Natural killer cell (primary cell): Measurements from ENCODE around the gene FAM78B. TPM values are rescaled to one million over a fixed set of nuclear protein-coding genes. Genes with fewer than 3 reads are reported as not detected.

Experiments used
- ATAC-seq, 3 donors: fragments of 150-1000 bp in 2 of 3; fragments of 200-7000 bp in 1 of 3; cut with Tn5 transposase; 1 replicate in 1 of 3; 2 replicates in 2 of 3; pipeline ENCODE4 v1.10.0; 2021; ENCODE audit warnings: mild to moderate bottlenecking in 2 of 3, moderate library complexity in 2 of 3
- DNase-seq, 2 donors: peaks; one replicate each; pipeline versions ENCODE4 v3.0.0 to v3.0.0-alpha.2; 2013 to 2021; ENCODE audit warnings: mixed read lengths in 1 of 2
- H3K27ac ChIP-seq: one replicate; pipeline ENCODE4 v1.5.1; 2013; ENCODE audit warnings: mild to moderate bottlenecking, low read length
- H3K27me3 ChIP-seq: one replicate; pipeline ENCODE4 v1.6.1; 2013; ENCODE audit warnings: low read length; ENCODE audit not compliant: control insufficient read depth, insufficient read depth
- H3K36me3 ChIP-seq: one replicate; pipeline ENCODE4 v1.6.1; 2013; ENCODE audit warnings: low read length; ENCODE audit not compliant: control insufficient read depth, insufficient read depth
- H3K4me1 ChIP-seq: one replicate; pipeline ENCODE4 v1.6.1; 2013; ENCODE audit warnings: low read length; ENCODE audit not compliant: control insufficient read depth, insufficient read depth
- H3K4me3 ChIP-seq: one replicate; pipeline ENCODE4 v1.5.1; 2013; ENCODE audit warnings: low read length
- H3K9me3 ChIP-seq: one replicate; pipeline ENCODE4 v1.6.1; 2013; ENCODE audit warnings: low read length; ENCODE audit not compliant: control insufficient read depth, insufficient read depth
- H3K27ac Mint-ChIP-seq, 2 donors: one replicate each; pipeline ENCODE4 v1.8.0; 2022; ENCODE audit warnings: mild to moderate bottlenecking in 2 of 2, mixed read lengths in 2 of 2, moderate library complexity in 1 of 2
- H3K27me3 Mint-ChIP-seq, 2 donors: one replicate each; pipeline ENCODE4 v1.8.0; 2022; ENCODE audit warnings: low read depth in 2 of 2, mixed read lengths in 2 of 2
- H3K36me3 Mint-ChIP-seq: one replicate; pipeline ENCODE4 v1.8.0; 2022; ENCODE audit warnings: mixed read lengths
- H3K4me1 Mint-ChIP-seq, 2 donors: one replicate each; pipeline ENCODE4 v1.8.0; 2022; ENCODE audit warnings: mixed read lengths in 2 of 2
- H3K4me3 Mint-ChIP-seq: one replicate; pipeline ENCODE4 v1.8.0; 2022; ENCODE audit warnings: mild to moderate bottlenecking, moderate library complexity, mixed read lengths
- H3K9me3 Mint-ChIP-seq, 2 donors: one replicate each; pipeline ENCODE4 v1.8.0; 2022; ENCODE audit warnings: mixed read lengths in 2 of 2
- WGBS: methylation state at CpG from one replicate; pipeline ENCODE4 v1.1.7; 2013; ENCODE audit warnings: missing lambda C conversion rate; ENCODE audit not compliant: insufficient coverage; 5-methylcytosine and 5-hydroxymethylcytosine counted together
- intact Hi-C: fragments of 100-400 bp; cut with micrococcal nuclease; formaldehyde crosslinking; loops from one replicate; pipeline ENCODE4 v1.14.2; 2022
- total RNA-seq, 4 donors: library from RNA; stranded (reverse); fragments of 120-200 nt in 1 of 4; gene quantifications; one replicate each; pipeline versions ENCODE4 v1.2.3 to v1.2.4, GENCODE V29; 2013 to 2022
- TF ChIP-seq, protein P1 (sequence below): fragments of 200-600 bp; IDR thresholded peaks from one replicate; pipeline ENCODE4 v1.8.0; 2022; ENCODE audit warnings: antibody characterized with exemption

The FAM78B gene
- total RNA-seq, 3 donors from 2014 or later (not counting 1 experiment from before 2014, with no cell fraction given), result not detected

DNA sequence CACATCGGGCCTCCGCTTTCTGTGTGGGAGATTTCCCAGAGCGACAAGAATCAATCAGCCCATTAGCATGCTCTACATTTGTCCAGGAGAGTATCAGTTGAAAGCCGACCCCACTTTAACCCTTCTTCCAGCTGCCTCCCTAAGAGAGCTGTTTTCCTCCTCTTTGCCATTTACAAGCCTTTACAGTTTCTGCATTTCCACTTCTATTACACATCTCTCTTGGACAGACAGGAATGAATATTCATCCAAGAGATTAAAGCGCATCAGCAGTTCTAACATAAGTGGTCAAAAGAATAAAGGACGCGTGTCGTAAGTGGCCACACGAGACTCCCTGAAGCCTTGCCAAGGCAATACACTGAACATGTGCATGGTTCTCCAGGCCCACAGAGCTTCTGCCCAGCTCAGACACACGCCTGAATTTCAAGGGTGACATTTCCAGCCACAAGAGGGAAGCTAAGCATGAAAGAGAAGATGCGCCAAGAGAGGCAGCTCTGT lies 47.3 kb downstream of the FAM78B start:
- no peaks in the 10 kb centered on the region for H3K36me3 Mint-ChIP-seq
- H3K9me3 ChIP-seq, result no peaks in the 10 kb centered on the region
- no peak overlapping the region for H3K27ac Mint-ChIP-seq

DNA sequence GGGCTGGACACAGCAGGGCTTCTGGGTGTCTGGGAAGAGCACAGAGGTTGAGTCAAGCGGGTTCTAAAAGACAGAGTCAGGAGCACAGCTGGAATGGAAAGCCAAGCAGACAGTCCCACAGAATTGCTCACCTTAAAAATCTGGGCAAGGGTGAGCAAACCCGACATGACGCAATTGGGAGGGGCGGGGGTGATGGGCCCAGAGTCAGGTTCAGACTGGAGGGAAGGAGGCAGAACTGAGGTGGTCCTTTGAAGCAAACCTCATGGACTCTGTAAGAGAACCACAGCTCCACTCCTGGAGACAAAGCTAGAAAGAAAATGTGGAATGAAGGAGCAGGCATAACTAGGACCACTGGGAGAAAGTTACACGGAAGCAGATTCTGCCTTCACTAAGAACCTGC lies 49.0 kb downstream of the FAM78B start:
- H3K27me3 ChIP-seq, result no peaks in the 10 kb centered on the region
- H3K9me3 ChIP-seq, result no peaks in the 10 kb centered on the region
- Mint-ChIP-seq H3K27me3 (peaks cover 3 to 20% of the 10 kb centered on the region in 2 donors), H3K4me1 (no peaks in the 10 kb centered on the region), H3K27ac (no peak overlapping the region), H3K9me3 (no peaks in the 10 kb centered on the region), H3K36me3 (no peaks in the 10 kb centered on the region), H3K4me3 (no peak overlapping the region)
- H3K27ac ChIP-seq, result no peak overlapping the region
- intact Hi-C loops, result no loop called here
- no peak for DNase-seq
- TF ChIP-seq, protein P1, sequence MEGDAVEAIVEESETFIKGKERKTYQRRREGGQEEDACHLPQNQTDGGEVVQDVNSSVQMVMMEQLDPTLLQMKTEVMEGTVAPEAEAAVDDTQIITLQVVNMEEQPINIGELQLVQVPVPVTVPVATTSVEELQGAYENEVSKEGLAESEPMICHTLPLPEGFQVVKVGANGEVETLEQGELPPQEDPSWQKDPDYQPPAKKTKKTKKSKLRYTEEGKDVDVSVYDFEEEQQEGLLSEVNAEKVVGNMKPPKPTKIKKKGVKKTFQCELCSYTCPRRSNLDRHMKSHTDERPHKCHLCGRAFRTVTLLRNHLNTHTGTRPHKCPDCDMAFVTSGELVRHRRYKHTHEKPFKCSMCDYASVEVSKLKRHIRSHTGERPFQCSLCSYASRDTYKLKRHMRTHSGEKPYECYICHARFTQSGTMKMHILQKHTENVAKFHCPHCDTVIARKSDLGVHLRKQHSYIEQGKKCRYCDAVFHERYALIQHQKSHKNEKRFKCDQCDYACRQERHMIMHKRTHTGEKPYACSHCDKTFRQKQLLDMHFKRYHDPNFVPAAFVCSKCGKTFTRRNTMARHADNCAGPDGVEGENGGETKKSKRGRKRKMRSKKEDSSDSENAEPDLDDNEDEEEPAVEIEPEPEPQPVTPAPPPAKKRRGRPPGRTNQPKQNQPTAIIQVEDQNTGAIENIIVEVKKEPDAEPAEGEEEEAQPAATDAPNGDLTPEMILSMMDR, result no peak
- 92% methylated on average over 5 of the region's 5 CpGs for WGBS
- no peaks in the 10 kb centered on the region for H3K4me1 ChIP-seq
- ATAC-seq, result no peak
- no peaks in the 10 kb centered on the region for H3K36me3 ChIP-seq
- no peak overlapping the region for H3K4me3 ChIP-seq

More for the DNA sequence above, 47.3 kb downstream of the FAM78B start:
- Mint-ChIP-seq H3K4me1 (no peaks in the 10 kb centered on the region), H3K27me3 (peaks cover 6 to 20% of the 10 kb centered on the region in 2 donors), H3K9me3 (no peaks in the 10 kb centered on the region), H3K4me3 (no peak overlapping the region)
- WGBS, result 77% methylated on average over 11 of the region's 11 CpGs
- no peak overlapping the region for H3K27ac ChIP-seq
- no peak for DNase-seq
- no peak for ATAC-seq
- intact Hi-C loops, result no loop called here
- no peaks in the 10 kb centered on the region for H3K4me1 ChIP-seq
- no peak overlapping the region for H3K4me3 ChIP-seq
- H3K36me3 ChIP-seq, result no peaks in the 10 kb centered on the region
- no peaks in the 10 kb centered on the region for H3K27me3 ChIP-seq
- TF ChIP-seq, protein P1, result no peak

DNA sequence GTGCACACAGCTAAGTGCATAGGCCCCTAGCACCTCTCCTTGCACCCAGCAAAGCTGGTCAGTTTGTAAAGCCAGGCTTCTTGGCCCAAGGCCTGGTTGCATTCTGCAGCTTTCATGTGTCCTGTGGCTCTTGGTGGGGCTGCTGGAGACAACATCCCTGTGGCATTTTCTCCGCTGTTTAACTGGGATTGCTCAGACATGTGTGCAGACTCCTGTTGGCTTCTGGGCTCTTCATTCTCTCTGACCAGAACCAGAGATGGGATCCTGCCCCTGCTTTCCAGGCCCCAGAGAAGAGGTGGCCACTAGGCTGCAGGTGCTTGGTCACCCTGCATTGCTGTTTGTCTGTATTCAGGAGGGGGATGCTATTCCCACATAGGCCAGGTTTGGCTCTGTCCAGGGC lies 50.8 kb downstream of the FAM78B start:
- ATAC-seq (no peak), DNase-seq (no peak)
- Mint-ChIP-seq H3K9me3 (no peaks in the 10 kb centered on the region), H3K27ac (no peak overlapping the region), H3K36me3 (no peaks in the 10 kb centered on the region), H3K27me3 (peaks cover 3 to 20% of the 10 kb centered on the region in 2 donors), H3K4me3 (no peak overlapping the region), H3K4me1 (no peaks in the 10 kb centered on the region)
- H3K4me1 ChIP-seq, result no peaks in the 10 kb centered on the region
- no peaks in the 10 kb centered on the region for H3K36me3 ChIP-seq
- 95% methylated on average over 1 of the region's 1 CpG for WGBS
- TF ChIP-seq, protein P1, result no peak
- H3K27me3 ChIP-seq, result no peaks in the 10 kb centered on the region
- intact Hi-C loops, result no loop called here
- no peak overlapping the region for H3K27ac ChIP-seq
- H3K9me3 ChIP-seq, result no peaks in the 10 kb centered on the region
- H3K4me3 ChIP-seq, result no peak overlapping the region

DNA sequence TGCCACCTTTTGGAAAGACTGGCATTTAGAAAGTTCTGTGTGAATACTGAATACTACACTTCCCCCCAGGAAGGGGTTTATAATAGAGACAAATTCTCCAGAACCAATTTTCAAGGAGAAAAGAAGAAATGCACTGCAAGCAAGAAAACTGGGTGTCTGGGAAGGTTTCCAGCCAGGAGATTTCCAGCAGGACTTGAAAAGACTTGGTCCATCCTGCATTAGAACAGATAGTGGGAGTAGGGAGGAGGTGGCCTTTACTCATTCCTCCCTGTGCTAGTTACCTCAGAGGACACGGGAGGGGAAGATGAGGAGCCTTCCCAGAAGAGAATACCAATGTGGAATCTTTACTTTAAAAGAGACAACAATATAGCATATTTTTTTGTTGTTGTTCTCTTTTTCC lies 52.4 kb downstream of the FAM78B start:
- Histone ChIP-seq H3K36me3 (no peaks in the 10 kb centered on the region), H3K4me3 (no peak overlapping the region), H3K27me3 (no peaks in the 10 kb centered on the region), H3K9me3 (no peaks in the 10 kb centered on the region), H3K4me1 (no peaks in the 10 kb centered on the region), H3K27ac (no peak overlapping the region)
- Mint-ChIP-seq H3K27ac (no peak overlapping the region), H3K4me3 (no peak overlapping the region), H3K4me1 (no peaks in the 10 kb centered on the region), H3K27me3 (peaks cover 4 to 20% of the 10 kb centered on the region in 2 donors), H3K36me3 (no peaks in the 10 kb centered on the region), H3K9me3 (no peaks in the 10 kb centered on the region)
- DNase-seq, result no peak
- TF ChIP-seq, protein P1, result no peak
- intact Hi-C loops, result no loop called here
- ATAC-seq, result no peak
- WGBS, result no CpG with 5 or more reads among the region's 1 CpG
